ENCODE measurements around the gene RPL35. TPM values are rescaled to one million over a fixed set of nuclear protein-coding genes. Genes with fewer than 3 reads are reported as not detected.

RPL35 gene
- total RNA-seq, 1 donor from 2014 or later: 3,310 TPM

- no peaks in the 10 kb centered on the region for H3K27me3 ChIP-seq (ENCODE audit: control insufficient read depth, insufficient read depth, low read length)
- no peak for DNase-seq (ENCODE audit: low read depth)
- peaks cover 1% of the 10 kb centered on the region for H3K36me3 ChIP-seq (ENCODE audit: control insufficient read depth, insufficient read depth, low read length)
- TF ChIP-seq CTCF (IDR thresholded peaks at IDR 0.05; ENCODE audit: insufficient read depth, low read length, poor library complexity, severe bottlenecking): peak; percentile 44
- no peak overlapping the region for H3K4me3 ChIP-seq (ENCODE audit: low read depth, low read length)
Measured at GRCh38 chr9:124894741-124895170, 33.0 kb upstream of the RPL35 start.

GRCh38 chr9:124894035-124894740 is 32.4 kb upstream of the RPL35 start:
- no peaks in the 10 kb centered on the region for H3K27me3 ChIP-seq (ENCODE audit: control insufficient read depth, insufficient read depth, low read length)
- no peak for DNase-seq (ENCODE audit: low read depth)
- TF ChIP-seq CTCF (IDR thresholded peaks at IDR 0.05; ENCODE audit: insufficient read depth, low read length, poor library complexity, severe bottlenecking): no peak
- H3K36me3 ChIP-seq (ENCODE audit: control insufficient read depth, insufficient read depth, low read length): peaks cover under 1% of the 10 kb centered on the region
- no peak overlapping the region for H3K4me3 ChIP-seq (ENCODE audit: low read depth, low read length)

GRCh38 chr9:124890179-124890578 is 28.4 kb upstream of the RPL35 start:
- TF ChIP-seq CTCF (IDR thresholded peaks at IDR 0.05; ENCODE audit: insufficient read depth, low read length, poor library complexity, severe bottlenecking): no peak
- no peak overlapping the region for H3K4me3 ChIP-seq (ENCODE audit: low read depth, low read length)
- no peak for DNase-seq (ENCODE audit: low read depth)
- no peaks in the 10 kb centered on the region for H3K27me3 ChIP-seq (ENCODE audit: control insufficient read depth, insufficient read depth, low read length)
- peaks cover 2% of the 10 kb centered on the region for H3K36me3 ChIP-seq (ENCODE audit: control insufficient read depth, insufficient read depth, low read length)

GRCh38 chr9:124889006-124889405 is 27.2 kb upstream of the RPL35 start:
- no peak for TF ChIP-seq CTCF (IDR thresholded peaks at IDR 0.05; ENCODE audit: insufficient read depth, low read length, poor library complexity, severe bottlenecking)
- Histone ChIP-seq H3K36me3 (ENCODE audit: control insufficient read depth, insufficient read depth, low read length) (peaks cover 2% of the 10 kb centered on the region), H3K4me3 (ENCODE audit: low read depth, low read length) (no peak overlapping the region), H3K27me3 (ENCODE audit: control insufficient read depth, insufficient read depth, low read length) (no peaks in the 10 kb centered on the region)
- DNase-seq (ENCODE audit: low read depth): no peak

- H3K36me3 ChIP-seq (ENCODE audit: control insufficient read depth, insufficient read depth, low read length): peaks cover 2% of the 10 kb centered on the region
- no peak for TF ChIP-seq CTCF (IDR thresholded peaks at IDR 0.05; ENCODE audit: insufficient read depth, low read length, poor library complexity, severe bottlenecking)
- no peak for DNase-seq (ENCODE audit: low read depth)
Measured at GRCh38 chr9:124887832-124888231, 26.1 kb upstream of the RPL35 start.

More at GRCh38 chr9:124887832-124888231, 26.1 kb upstream of the RPL35 start:
- Histone ChIP-seq H3K4me3 (ENCODE audit: low read depth, low read length) (no peak overlapping the region), H3K27me3 (ENCODE audit: control insufficient read depth, insufficient read depth, low read length) (no peaks in the 10 kb centered on the region)
